Measurements from ENCODE around the gene KLHL26. TPM values are rescaled to one million over a fixed set of nuclear protein-coding genes. Genes with fewer than 3 reads are reported as not detected.

KLHL26 gene
- total and polyA plus RNA-seq, 9 of the 15 experiments (the other 6 are each of a cell fraction or from before 2014, with no cell fraction given), result 0.13 to 13.3 (median 1.4) TPM

GRCh38 chr19:18636183-18636968 lies 452 bp upstream of the KLHL26 start (continued):
- TF ChIP-seq VEZF1 (CRISPR knock-in tag; IDR thresholded peaks at IDR 0.05) (0 out of 2 replicates have a peak, but pooled peaks have one; percentile 77), CHD1 (IDR thresholded peaks at IDR 0.05; ENCODE audit: low read length) (no peak), RBM15 (IDR thresholded peaks at IDR 0.05; ENCODE audit: insufficient read depth, low read length) (no peak), PRDM10 (IDR thresholded peaks at IDR 0.05; ENCODE audit: partially characterized antibody) (peak; percentile 70), SMARCE1 (IDR thresholded peaks at IDR 0.05) (peak; percentile 23; the same call in 1 of the 2 replicates), NEUROD1 (IDR thresholded peaks at IDR 0.05; ENCODE audit: borderline replicate concordance, low read depth, low read length, partially characterized antibody) (peak; percentile 12), ZBTB9 (CRISPR knock-in tag; IDR thresholded peaks at IDR 0.05) (0 out of 2 replicates have a peak, but pooled peaks have one; percentile 32), CC2D1A (IDR thresholded peaks at IDR 0.05) (peak; percentile 43; the same call in 1 of the 2 replicates), CBX2 (IDR thresholded peaks at IDR 0.05; ENCODE audit: insufficient read depth, low read length, poor library complexity, severe bottlenecking) (no peak), NCOA1 (IDR thresholded peaks at IDR 0.05; ENCODE audit: low read depth) (peak; percentile 50; the same call in 1 of the 2 replicates), NRF1 (conservative IDR thresholded peaks at IDR 0.05 in 1 of 2, IDR thresholded peaks at IDR 0.05 in 1 of 2) (peak; percentile 74 to 79; a peak in 3 of 4 replicates), KDM1A (IDR thresholded peaks at IDR 0.05) (no peak), ZBTB34 (CRISPR knock-in tag; IDR thresholded peaks at IDR 0.05) (no peak), KLF13 (tag; IDR thresholded peaks at IDR 0.05; ENCODE audit: borderline replicate concordance, low read depth) (no peak), GATAD2B (IDR thresholded peaks at IDR 0.05; ENCODE audit: borderline replicate concordance) (no peak), HDAC1 (IDR thresholded peaks at IDR 0.05) (peak in 1 of 2 experiments; percentile 81; a peak in 1 of 4 replicates), ZNF232 (CRISPR knock-in tag; IDR thresholded peaks at IDR 0.05) (no peak)
